ENCODE data around the gene AQP5. TPM values are rescaled to one million over a fixed set of nuclear protein-coding genes. Genes with fewer than 3 reads are reported as not detected.
A peak's percentile ranks its signal among the peaks of the same experiment; 100 is the strongest.

Gene AQP5
- total RNA-seq, 1 experiment from 2014 or later, result 0.31 TPM

DNA sequence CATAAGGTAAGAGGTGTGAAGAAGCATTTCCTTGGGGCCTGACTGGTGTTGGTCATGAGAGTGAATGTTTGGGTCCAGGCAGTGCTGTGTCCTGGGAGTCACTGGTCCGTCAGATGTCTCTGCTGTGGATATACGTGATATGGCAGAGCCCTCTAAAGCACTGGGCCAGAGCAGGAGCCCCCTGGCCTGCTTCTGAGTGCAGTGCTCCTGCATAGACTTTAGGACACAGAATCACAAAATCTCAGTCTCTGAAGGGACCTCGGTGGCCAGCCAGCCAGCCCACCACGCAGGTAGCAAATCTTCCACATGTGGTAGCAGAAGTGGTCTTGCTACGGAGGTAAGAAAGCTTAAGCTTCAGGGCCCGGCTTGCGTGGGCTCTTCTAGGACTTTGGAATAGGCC is 29.6 kb upstream of the AQP5 start:
- H3K27ac ChIP-seq, result no peak overlapping the region
- TF ChIP-seq, protein P1, sequence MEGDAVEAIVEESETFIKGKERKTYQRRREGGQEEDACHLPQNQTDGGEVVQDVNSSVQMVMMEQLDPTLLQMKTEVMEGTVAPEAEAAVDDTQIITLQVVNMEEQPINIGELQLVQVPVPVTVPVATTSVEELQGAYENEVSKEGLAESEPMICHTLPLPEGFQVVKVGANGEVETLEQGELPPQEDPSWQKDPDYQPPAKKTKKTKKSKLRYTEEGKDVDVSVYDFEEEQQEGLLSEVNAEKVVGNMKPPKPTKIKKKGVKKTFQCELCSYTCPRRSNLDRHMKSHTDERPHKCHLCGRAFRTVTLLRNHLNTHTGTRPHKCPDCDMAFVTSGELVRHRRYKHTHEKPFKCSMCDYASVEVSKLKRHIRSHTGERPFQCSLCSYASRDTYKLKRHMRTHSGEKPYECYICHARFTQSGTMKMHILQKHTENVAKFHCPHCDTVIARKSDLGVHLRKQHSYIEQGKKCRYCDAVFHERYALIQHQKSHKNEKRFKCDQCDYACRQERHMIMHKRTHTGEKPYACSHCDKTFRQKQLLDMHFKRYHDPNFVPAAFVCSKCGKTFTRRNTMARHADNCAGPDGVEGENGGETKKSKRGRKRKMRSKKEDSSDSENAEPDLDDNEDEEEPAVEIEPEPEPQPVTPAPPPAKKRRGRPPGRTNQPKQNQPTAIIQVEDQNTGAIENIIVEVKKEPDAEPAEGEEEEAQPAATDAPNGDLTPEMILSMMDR (conservative IDR thresholded peaks at IDR 0.05), result no peak
- TF ChIP-seq EZH2 (IDR thresholded peaks at IDR 0.05; ENCODE audit: low read depth), result no peak
- intact Hi-C loops (cut with micrococcal nuclease; ENCODE audit: unreplicated experiment), result no loop called here
- peaks cover 11% of the 10 kb centered on the region for H3K4me1 ChIP-seq (replicated peaks; ENCODE audit: insufficient read depth)
- H3K36me3 ChIP-seq (ENCODE audit: low read depth), result no peaks in the 10 kb centered on the region
- H2AFZ ChIP-seq, result no peak overlapping the region
- ChIA-PET POLR2A (ENCODE audit: unreplicated experiment) (interaction anchor here (0.6 kb wide), 1 partner anchor 94 kb away, joined by 13 read pairs; no protein-coding TSS in a partner anchor), CTCF (no interaction called here)
- no peaks in the 10 kb centered on the region; the same call in 1 of the 2 replicates for H3F3A ChIP-seq (ENCODE audit: insufficient read depth, low read depth)
- DNase-seq, result no peak
- no peaks in the 10 kb centered on the region for H3K27me3 ChIP-seq (ENCODE audit: insufficient read depth, low read depth)
- H3K4me3 ChIP-seq, result no peak overlapping the region
- no peaks in the 10 kb centered on the region for H4K20me1 ChIP-seq (ENCODE audit: insufficient read depth)
- H3K79me2 ChIP-seq (ENCODE audit: low read depth), result no peaks in the 10 kb centered on the region
- no peaks in the 10 kb centered on the region for H3K9me2 ChIP-seq (ENCODE audit: insufficient read depth)
- no peak overlapping the region for H3K4me2 ChIP-seq
- H3K9me3 ChIP-seq (ENCODE audit: insufficient read depth, low read depth), result no peaks in the 10 kb centered on the region
- BruUV-seq (replicated peaks), result no TSS peak

DNA sequence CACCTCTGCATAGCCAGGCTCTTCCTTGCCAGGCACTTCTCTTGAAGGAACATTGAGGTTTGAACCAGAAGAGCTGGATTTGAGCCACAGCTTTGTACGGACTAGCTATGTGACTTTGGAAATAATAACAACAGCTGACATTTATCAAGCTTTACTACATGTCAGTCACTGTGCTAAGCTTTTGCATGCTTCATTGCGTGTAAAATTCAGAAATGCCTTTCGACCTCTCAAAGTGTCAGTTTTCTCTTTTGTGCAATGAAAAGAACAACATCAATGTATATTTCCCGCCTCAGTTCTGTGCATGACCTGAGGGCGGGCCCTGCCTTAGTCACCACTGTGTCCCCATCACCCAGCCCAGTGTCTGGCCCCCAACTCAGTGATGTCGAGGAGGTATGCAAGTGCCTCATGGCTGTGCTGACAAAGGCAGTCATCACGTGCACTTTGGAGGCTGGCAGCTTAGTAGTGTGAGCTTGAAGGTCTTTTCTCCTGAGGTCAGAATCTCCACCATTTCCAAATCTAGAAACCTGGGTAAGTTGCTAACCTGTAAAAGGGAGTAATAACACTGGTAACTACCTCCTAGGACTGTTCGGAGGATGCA is 29.0 kb upstream of the AQP5 start:
- H4K20me1 ChIP-seq (ENCODE audit: insufficient read depth), result no peaks in the 10 kb centered on the region
- H3K4me1 ChIP-seq (replicated peaks; ENCODE audit: insufficient read depth), result peaks cover 11% of the 10 kb centered on the region
- POLR2A ChIA-PET (ENCODE audit: unreplicated experiment), result interaction anchor here (0.6 kb wide), 1 partner anchor 93 kb away, joined by 13 read pairs; no protein-coding TSS in a partner anchor
- H2AFZ ChIP-seq, result no peak overlapping the region
- H3F3A ChIP-seq (ENCODE audit: insufficient read depth, low read depth), result no peaks in the 10 kb centered on the region; the same call in 1 of the 2 replicates
- no peaks in the 10 kb centered on the region for H3K27me3 ChIP-seq (ENCODE audit: insufficient read depth, low read depth)
- intact Hi-C loops (cut with micrococcal nuclease; ENCODE audit: unreplicated experiment), result no loop called here
- CTCF ChIA-PET, result no interaction called here
- H3K27ac ChIP-seq, result no peak overlapping the region
- H3K79me2 ChIP-seq (ENCODE audit: low read depth), result no peaks in the 10 kb centered on the region
- H3K4me2 ChIP-seq, result no peak overlapping the region
- no peak for TF ChIP-seq EZH2 (IDR thresholded peaks at IDR 0.05; ENCODE audit: low read depth)
- no peak overlapping the region for H3K4me3 ChIP-seq
- no peaks in the 10 kb centered on the region for H3K9me3 ChIP-seq (ENCODE audit: insufficient read depth, low read depth)
- H3K9me2 ChIP-seq (ENCODE audit: insufficient read depth), result no peaks in the 10 kb centered on the region
- BruUV-seq (replicated peaks), result no TSS peak
- no peak for DNase-seq
- H3K36me3 ChIP-seq (ENCODE audit: low read depth), result no peaks in the 10 kb centered on the region

DNA sequence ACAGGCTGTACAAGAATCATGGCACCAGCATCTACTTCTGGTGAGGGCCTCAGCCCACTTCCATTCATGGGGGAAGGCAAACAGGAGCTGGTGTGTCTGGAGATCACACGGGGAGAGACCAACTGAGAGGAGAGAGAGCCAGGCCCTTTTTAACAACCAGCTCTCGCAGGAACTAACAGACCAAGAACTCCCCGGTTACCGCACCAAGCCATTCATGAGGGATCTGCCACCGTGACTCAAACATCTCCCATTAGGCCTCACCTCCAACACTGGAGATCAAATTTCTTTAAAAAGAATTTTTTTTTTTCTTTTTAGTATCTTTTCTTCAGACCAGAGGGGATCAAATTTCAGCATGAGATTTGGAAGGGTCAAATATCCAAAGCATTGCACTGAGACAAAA is 27.9 kb upstream of the AQP5 start:
- H3K4me2 ChIP-seq, result no peak overlapping the region
- ChIA-PET POLR2A (ENCODE audit: unreplicated experiment) (interaction anchor here (0.6 kb wide), 1 partner anchor 569 kb away, joined by 6 read pairs; no protein-coding TSS in a partner anchor), CTCF (no interaction called here)
- TF ChIP-seq, protein P1 (conservative IDR thresholded peaks at IDR 0.05), result no peak
- TF ChIP-seq EZH2 (IDR thresholded peaks at IDR 0.05; ENCODE audit: low read depth), result no peak
- BruUV-seq (replicated peaks), result no TSS peak
- no peaks in the 10 kb centered on the region; the same call in 1 of the 2 replicates for H3F3A ChIP-seq (ENCODE audit: insufficient read depth, low read depth)
- H3K9me2 ChIP-seq (ENCODE audit: insufficient read depth), result no peaks in the 10 kb centered on the region
- no peak overlapping the region for H3K4me3 ChIP-seq
- no peaks in the 10 kb centered on the region for H3K79me2 ChIP-seq (ENCODE audit: low read depth)
- intact Hi-C loops (cut with micrococcal nuclease; ENCODE audit: unreplicated experiment), result no loop called here
- peak in 1 of 2 experiments; percentile 30 for DNase-seq
- peaks cover 11% of the 10 kb centered on the region for H3K4me1 ChIP-seq (replicated peaks; ENCODE audit: insufficient read depth)
- H3K36me3 ChIP-seq (ENCODE audit: low read depth), result no peaks in the 10 kb centered on the region
- H3K27ac ChIP-seq, result no peak overlapping the region
- no peaks in the 10 kb centered on the region for H4K20me1 ChIP-seq (ENCODE audit: insufficient read depth)
- H2AFZ ChIP-seq, result no peak overlapping the region
- no peaks in the 10 kb centered on the region for H3K9me3 ChIP-seq (ENCODE audit: insufficient read depth, low read depth)
- H3K27me3 ChIP-seq (ENCODE audit: insufficient read depth, low read depth), result no peaks in the 10 kb centered on the region

DNA sequence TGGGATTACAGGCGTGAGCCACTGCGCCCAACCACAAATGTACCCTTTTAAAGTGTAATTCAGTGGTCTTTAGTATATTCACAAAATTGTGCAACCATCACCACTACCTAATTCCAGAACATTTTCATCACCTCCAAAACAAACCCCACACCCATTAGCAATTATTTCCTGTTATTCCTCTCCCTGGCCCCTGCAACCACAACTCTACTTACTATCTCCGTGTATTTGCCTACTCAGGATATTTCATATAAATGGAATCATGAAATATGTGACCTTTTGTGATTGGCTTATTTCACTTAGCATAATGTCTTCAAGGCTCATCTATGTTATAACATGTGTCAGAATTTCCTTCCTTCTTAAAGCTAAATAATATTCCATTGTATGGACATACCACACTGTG is 27.2 kb upstream of the AQP5 start:
- no peaks in the 10 kb centered on the region; the same call in 1 of the 2 replicates for H3F3A ChIP-seq (ENCODE audit: insufficient read depth, low read depth)
- CTCF ChIA-PET, result no interaction called here
- no peak for DNase-seq
- H3K79me2 ChIP-seq (ENCODE audit: low read depth), result no peaks in the 10 kb centered on the region
- H3K4me3 ChIP-seq, result no peak overlapping the region
- no peak overlapping the region for H3K4me2 ChIP-seq
- H3K36me3 ChIP-seq (ENCODE audit: low read depth), result no peaks in the 10 kb centered on the region
- H3K27ac ChIP-seq, result no peak overlapping the region
- peaks cover 11% of the 10 kb centered on the region for H3K4me1 ChIP-seq (replicated peaks; ENCODE audit: insufficient read depth)
- no peaks in the 10 kb centered on the region for H3K27me3 ChIP-seq (ENCODE audit: insufficient read depth, low read depth)
- no peak overlapping the region for H2AFZ ChIP-seq
- no peaks in the 10 kb centered on the region for H4K20me1 ChIP-seq (ENCODE audit: insufficient read depth)
- intact Hi-C loops (cut with micrococcal nuclease; ENCODE audit: unreplicated experiment), result no loop called here
- no TSS peak for BruUV-seq (replicated peaks)
- no peak for TF ChIP-seq EZH2 (IDR thresholded peaks at IDR 0.05; ENCODE audit: low read depth)
- TF ChIP-seq, protein P1 (conservative IDR thresholded peaks at IDR 0.05), result no peak
- POLR2A ChIA-PET (ENCODE audit: unreplicated experiment), result no interaction called here
- no peaks in the 10 kb centered on the region for H3K9me2 ChIP-seq (ENCODE audit: insufficient read depth)
- no peaks in the 10 kb centered on the region for H3K9me3 ChIP-seq (ENCODE audit: insufficient read depth, low read depth)

Measured in PC-9 (cell line).